Aorta (tissue), 5 donors: Measurements from ENCODE around the gene TACC2. TPM values are rescaled to one million over a fixed set of nuclear protein-coding genes. Genes with fewer than 3 reads are reported as not detected.

ENCODE experiments used
- ATAC-seq: fragments of 200-7000 bp; cut with Tn5 transposase; one replicate; pipeline ENCODE4 v1.9.1; 2022; ENCODE audit warnings: moderate library complexity; ENCODE audit not compliant: low FRiP score
- DNase-seq, 2 donors: peaks; one replicate each; pipeline ENCODE4 v3.0.0-alpha.2; 2020
- H3K27ac ChIP-seq, 2 donors: one replicate each; pipeline ENCODE4 v1.5.1; 2013; ENCODE audit warnings: low read length in 2 of 2, mild to moderate bottlenecking in 2 of 2, moderate library complexity in 2 of 2, control low read depth in 1 of 2, inconsistent platforms in 1 of 2, low read depth in 1 of 2
- H3K27me3 ChIP-seq, 2 donors: one replicate each; pipeline ENCODE4 v1.6.1; 2013; ENCODE audit warnings: control low read depth in 1 of 2, low read length in 1 of 2, mild to moderate bottlenecking in 1 of 2, moderate library complexity in 1 of 2; ENCODE audit not compliant: insufficient read depth in 2 of 2, control insufficient read depth in 1 of 2
- H3K36me3 ChIP-seq, 2 donors: one replicate each; pipeline ENCODE4 v1.6.1; 2013; ENCODE audit warnings: control low read depth in 1 of 2, low read length in 1 of 2, mild to moderate bottlenecking in 1 of 2; ENCODE audit not compliant: insufficient read depth in 2 of 2, control insufficient read depth in 1 of 2
- H3K4me1 ChIP-seq, 2 donors: one replicate each; pipeline ENCODE4 v1.6.1; 2013; ENCODE audit warnings: low read length in 2 of 2, control low read depth in 1 of 2, mild to moderate bottlenecking in 1 of 2, moderate library complexity in 1 of 2; ENCODE audit not compliant: insufficient read depth in 2 of 2, control insufficient read depth in 1 of 2
- H3K4me3 ChIP-seq, 2 donors: one replicate each; pipeline ENCODE4 v1.5.1; 2013; ENCODE audit warnings: low read length in 2 of 2, control low read depth in 1 of 2, mild to moderate bottlenecking in 1 of 2
- H3K9me3 ChIP-seq: one replicate; pipeline ENCODE4 v1.6.1; 2013; ENCODE audit warnings: mild to moderate bottlenecking, low read length; ENCODE audit not compliant: control insufficient read depth
- WGBS, 2 donors: extraction: QIAGEN DNeasy Blood & Tissue Kit; methylation state at CpG; one replicate each; pipeline ENCODE4 v1.1.7; 2013; 5-methylcytosine and 5-hydroxymethylcytosine counted together
- intact Hi-C, 2 donors: fragments of 100-400 bp; cut with DNase I; formaldehyde crosslinking; loops; one replicate each; pipeline versions ENCODE4 v1.14.2 to v1.15.0; 2022
- polyA plus RNA-seq, 2 donors: library from polyadenylated mRNA; stranded (reverse); fragments of 200-250 nt; gene quantifications; one replicate each; pipeline ENCODE4 v1.2.3, GENCODE V29; 2013
- total RNA-seq, 2 donors: library from RNA; stranded (reverse); fragmentation: NEBNext Ultra II Directional; extraction: Animal tissue kit (Norgen Biotek cat#: 25700); gene quantifications; one replicate each; pipeline ENCODE4 v1.2.1, GENCODE V29; 2021
- donor health status: healthy with polysubstance abuse.
- donor health status: Bipolar disorder and iron deficiency.
- donor health status: DM: no; HTN: no; CAD: no.
- donor health status: DM: no; HTN: no; CAD: no.
- donor health status: DM: yes; HTN: yes; CAD: no.

The TACC2 gene
- total and polyA plus RNA-seq, 4 donors: 25.8 to 74.4 (median 50.8) TPM

GRCh38 chr10:122233857-122234348 is 244.9 kb downstream of the TACC2 start:
- Histone ChIP-seq H3K4me1 (no peaks in the 10 kb centered on the region), H3K27ac (no peak overlapping the region), H3K36me3 (peaks cover 0 to 2% of the 10 kb centered on the region in 2 donors), H3K9me3 (no peaks in the 10 kb centered on the region), H3K4me3 (no peak overlapping the region), H3K27me3 (no peaks in the 10 kb centered on the region)
- WGBS, 2 donors: 85 to 87% methylated on average over 11 of the region's 11 CpGs
- ATAC-seq (no peak), DNase-seq (no peak)
- intact Hi-C loops: no loop called here

- no peak for DNase-seq
- WGBS, 2 donors: 69 to 82% methylated on average over 2 of the region's 2 CpGs
- ATAC-seq: no peak
- no peak overlapping the region for H3K4me3 ChIP-seq
- intact Hi-C loops: no loop called here
- H3K36me3 ChIP-seq: peaks cover 0 to 2% of the 10 kb centered on the region in 2 donors
- no peaks in the 10 kb centered on the region for H3K9me3 ChIP-seq
- no peak overlapping the region for H3K27ac ChIP-seq
- no peaks in the 10 kb centered on the region for H3K27me3 ChIP-seq
- H3K4me1 ChIP-seq: no peaks in the 10 kb centered on the region
Observed at GRCh38 chr10:122234416-122234815, 245.5 kb downstream of the TACC2 start.

- intact Hi-C loops: no loop called here
- ATAC-seq: no peak
- 83 to 87% methylated on average over 5 of the region's 5 CpGs for WGBS, 2 donors
- Histone ChIP-seq H3K36me3 (peaks cover 0 to 14% of the 10 kb centered on the region in 2 donors), H3K4me1 (no peaks in the 10 kb centered on the region), H3K4me3 (no peak overlapping the region), H3K9me3 (no peaks in the 10 kb centered on the region), H3K27ac (no peak overlapping the region), H3K27me3 (no peaks in the 10 kb centered on the region)
- DNase-seq: no peak
Observed at GRCh38 chr10:122236690-122237306, 247.8 kb downstream of the TACC2 start.

- Histone ChIP-seq H3K4me3 (no peak overlapping the region), H3K36me3 (peaks cover 0 to 14% of the 10 kb centered on the region in 2 donors), H3K27ac (no peak overlapping the region), H3K4me1 (no peaks in the 10 kb centered on the region), H3K27me3 (no peaks in the 10 kb centered on the region), H3K9me3 (no peaks in the 10 kb centered on the region)
- ATAC-seq: no peak
- WGBS, 2 donors: 85 to 86% methylated on average over 17 of the region's 17 CpGs
- intact Hi-C loops: no loop called here
- DNase-seq: no peak
Observed at GRCh38 chr10:122237331-122237990, 248.5 kb downstream of the TACC2 start.

GRCh38 chr10:122239578-122240257 is 250.8 kb downstream of the TACC2 start:
- intact Hi-C loops: no loop called here

GRCh38 chr10:122240401-122240800 is 251.4 kb downstream of the TACC2 start:
- Histone ChIP-seq H3K9me3 (no peaks in the 10 kb centered on the region), H3K27me3 (no peaks in the 10 kb centered on the region), H3K4me1 (no peaks in the 10 kb centered on the region), H3K27ac (no peak overlapping the region), H3K36me3 (peaks cover 6 to 16% of the 10 kb centered on the region in 2 donors), H3K4me3 (no peak overlapping the region)
- intact Hi-C loops: no loop called here
- ATAC-seq (no peak), DNase-seq (no peak)
- 96 to 99% methylated on average over 6 of the region's 6 CpGs for WGBS, 2 donors

More at GRCh38 chr10:122239578-122240257, 250.8 kb downstream of the TACC2 start:
- H3K27me3 ChIP-seq: no peaks in the 10 kb centered on the region
- peaks cover 6 to 16% of the 10 kb centered on the region in 2 donors for H3K36me3 ChIP-seq
- ATAC-seq (peak; percentile 39), DNase-seq (no peak)
- no peak overlapping the region for H3K27ac ChIP-seq
- no peaks in the 10 kb centered on the region for H3K4me1 ChIP-seq
- no peaks in the 10 kb centered on the region for H3K9me3 ChIP-seq
- 90 to 91% methylated on average over 10 of the region's 10 CpGs for WGBS, 2 donors
- H3K4me3 ChIP-seq: no peak overlapping the region

GRCh38 chr10:122241836-122242235 is 252.9 kb downstream of the TACC2 start:
- no peak overlapping the region for H3K4me3 ChIP-seq
- no peak for DNase-seq
- H3K9me3 ChIP-seq: no peaks in the 10 kb centered on the region
- no peak overlapping the region for H3K27ac ChIP-seq
- ATAC-seq: no peak
- no peaks in the 10 kb centered on the region for H3K27me3 ChIP-seq
- intact Hi-C loops: no loop called here
- WGBS, 2 donors: 92 to 93% methylated on average over 8 of the region's 8 CpGs
- H3K4me1 ChIP-seq: no peaks in the 10 kb centered on the region
- H3K36me3 ChIP-seq: peaks cover 6 to 16% of the 10 kb centered on the region in 2 donors

GRCh38 chr10:122243550-122243949 is 254.6 kb downstream of the TACC2 start:
- Histone ChIP-seq H3K9me3 (no peaks in the 10 kb centered on the region), H3K4me1 (no peaks in the 10 kb centered on the region), H3K27me3 (no peaks in the 10 kb centered on the region), H3K27ac (no peak overlapping the region), H3K4me3 (no peak overlapping the region), H3K36me3 (peaks cover 6 to 13% of the 10 kb centered on the region in 2 donors)
- DNase-seq: no peak
- ATAC-seq: no peak
- WGBS, 2 donors: 89 to 92% methylated on average over 2 of the region's 2 CpGs
- intact Hi-C loops: no loop called here
